ENCODE measurements around the gene ABCC5.
"Not testable (repeated sequence)": the region's sequence is repeated elsewhere in the genome, so short reads cannot be mapped to it uniquely, and the experiment has no call there.

Gene ABCC5

DNA sequence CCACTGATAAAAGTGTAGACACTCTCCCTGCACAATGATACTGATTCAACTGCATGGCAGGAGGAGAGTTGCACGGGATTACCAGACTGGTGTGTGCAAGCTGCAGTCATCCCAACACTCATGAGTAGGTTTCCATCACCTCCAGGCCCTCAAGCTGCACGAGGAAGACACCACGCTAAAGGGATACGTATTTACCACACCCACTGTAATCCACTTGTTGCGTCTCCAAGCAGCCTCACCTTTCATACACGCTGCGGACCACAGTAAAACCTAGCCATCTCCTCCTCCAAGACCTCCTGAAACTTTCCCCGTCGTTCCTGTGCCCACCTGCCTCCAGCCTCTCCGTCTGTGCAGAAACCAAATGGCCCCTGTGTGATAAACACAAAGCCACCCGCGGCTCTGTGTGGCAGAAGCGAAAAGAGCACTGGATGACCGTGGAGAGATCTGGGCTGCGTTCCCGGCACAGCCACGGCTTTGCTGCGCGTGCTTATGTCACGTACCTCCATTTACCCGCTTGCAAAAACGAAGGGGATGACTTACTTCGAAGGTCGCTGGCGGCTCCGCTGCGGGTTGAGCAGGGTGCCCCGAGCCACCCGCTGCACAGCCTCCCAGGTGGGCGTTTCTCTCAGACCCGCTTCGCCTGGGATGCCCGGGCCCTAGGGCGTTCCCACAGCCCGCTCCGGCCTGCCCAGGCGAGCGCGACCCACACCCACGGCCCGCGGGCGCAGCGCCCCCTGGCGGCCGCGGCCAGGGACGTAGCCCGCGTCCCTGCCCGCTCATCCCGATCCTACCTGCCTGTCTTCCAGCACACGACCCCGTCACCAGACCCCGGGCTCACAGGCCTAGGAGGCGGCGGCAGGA, 643 bp downstream of the ABCC5 start:
- DNase-seq (ENCODE audit: low read depth in 2 of 3, low spot score in 1 of 3): peak; percentile 15 to 39 (median 31)

DNA sequence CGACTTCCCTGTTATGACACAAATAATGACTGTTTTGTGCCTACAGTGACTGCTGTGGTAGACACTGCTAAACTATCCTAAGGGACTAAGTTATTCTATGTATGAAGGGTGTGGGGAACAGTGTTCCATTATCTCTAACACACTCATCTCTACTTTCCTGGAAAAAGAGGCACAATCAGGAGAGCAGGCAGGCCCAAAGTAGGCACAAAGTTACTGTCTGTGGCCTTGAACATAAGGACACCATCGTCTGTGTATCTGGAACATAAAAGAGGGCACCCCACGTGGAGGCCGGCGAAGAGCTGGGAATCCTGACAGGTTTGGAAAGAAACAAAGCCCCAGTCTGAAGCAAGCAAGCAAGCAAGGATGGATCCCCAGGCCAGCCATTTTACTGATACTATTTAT, 1.5 kb downstream of the ABCC5 start:
- no peak for DNase-seq (ENCODE audit: low read depth in 2 of 3, low spot score in 1 of 3)

DNA sequence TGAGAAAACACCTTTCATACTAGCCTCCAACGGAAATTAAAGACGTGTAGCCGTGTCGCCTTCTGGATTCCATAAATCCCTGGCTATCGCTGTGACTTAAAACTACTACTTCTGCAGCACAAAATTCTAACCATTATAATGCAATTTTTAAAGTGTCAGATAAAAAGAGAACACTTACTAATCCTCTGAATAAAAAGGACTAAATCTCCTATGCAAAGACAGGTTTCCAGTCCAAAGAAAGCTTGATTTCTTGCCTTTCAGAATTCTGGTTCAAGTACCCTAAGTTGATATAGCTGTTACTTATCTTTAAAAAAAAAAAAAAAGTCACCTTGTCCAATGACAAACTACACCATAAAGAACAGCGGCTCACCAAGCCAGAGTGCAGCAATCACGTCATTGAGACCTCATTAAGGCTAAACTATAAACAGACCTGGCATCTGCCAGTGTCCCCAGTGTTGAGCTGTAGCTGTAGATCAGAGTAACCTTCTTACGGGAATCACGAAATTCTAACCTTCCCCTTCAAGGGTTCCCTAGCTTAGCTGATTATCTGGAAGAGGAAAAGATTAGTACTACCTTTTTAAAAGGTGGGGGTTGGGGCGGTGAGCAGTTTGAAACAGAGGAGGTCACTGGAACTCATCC, 2.2 kb downstream of the ABCC5 start:
- DNase-seq (ENCODE audit: low read depth in 2 of 3, low spot score in 1 of 3): no peak

DNA sequence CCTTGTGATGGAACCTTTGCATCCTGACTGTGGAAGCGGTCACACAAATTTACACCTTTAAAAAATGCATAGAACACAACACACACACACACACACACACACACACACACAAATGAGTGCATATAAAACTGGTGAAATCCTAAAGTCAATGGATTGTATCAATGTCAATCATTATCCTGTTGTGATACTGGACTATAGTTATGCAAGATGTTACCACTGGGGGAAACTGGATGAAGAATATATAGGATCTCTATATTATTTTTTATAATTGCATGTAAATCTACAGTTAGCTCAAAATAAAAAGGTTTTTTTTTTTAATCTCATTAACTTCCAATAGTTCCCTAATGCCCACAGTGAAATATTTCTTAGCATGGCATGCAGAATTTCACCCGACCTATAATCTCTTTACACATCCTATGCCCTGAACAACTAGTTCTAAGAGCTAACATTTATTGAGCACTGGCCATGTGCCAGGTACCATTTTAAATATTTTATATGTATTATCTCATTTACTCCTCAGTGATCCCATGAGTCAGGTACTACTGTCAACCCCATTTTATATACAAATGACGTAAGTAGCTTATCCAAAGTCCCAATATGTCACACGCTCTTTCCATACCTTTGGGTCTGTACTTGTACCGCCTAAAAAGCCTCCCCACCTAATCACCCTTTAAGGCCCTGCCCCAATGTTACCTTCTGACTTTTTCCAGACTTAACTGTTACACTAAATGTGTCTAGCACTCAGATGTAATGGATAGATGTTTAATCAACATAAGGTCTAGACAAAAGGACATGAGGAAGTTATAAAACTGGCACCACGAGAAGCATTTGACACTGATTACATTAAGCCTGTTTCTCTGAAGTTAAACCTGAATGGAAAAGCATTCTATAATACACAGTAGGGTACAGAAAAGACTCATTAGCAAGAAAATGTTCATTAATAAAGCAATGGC, 5.5 kb downstream of the ABCC5 start:
- no peak for DNase-seq (ENCODE audit: low read depth in 2 of 3, low spot score in 1 of 3)

DNA sequence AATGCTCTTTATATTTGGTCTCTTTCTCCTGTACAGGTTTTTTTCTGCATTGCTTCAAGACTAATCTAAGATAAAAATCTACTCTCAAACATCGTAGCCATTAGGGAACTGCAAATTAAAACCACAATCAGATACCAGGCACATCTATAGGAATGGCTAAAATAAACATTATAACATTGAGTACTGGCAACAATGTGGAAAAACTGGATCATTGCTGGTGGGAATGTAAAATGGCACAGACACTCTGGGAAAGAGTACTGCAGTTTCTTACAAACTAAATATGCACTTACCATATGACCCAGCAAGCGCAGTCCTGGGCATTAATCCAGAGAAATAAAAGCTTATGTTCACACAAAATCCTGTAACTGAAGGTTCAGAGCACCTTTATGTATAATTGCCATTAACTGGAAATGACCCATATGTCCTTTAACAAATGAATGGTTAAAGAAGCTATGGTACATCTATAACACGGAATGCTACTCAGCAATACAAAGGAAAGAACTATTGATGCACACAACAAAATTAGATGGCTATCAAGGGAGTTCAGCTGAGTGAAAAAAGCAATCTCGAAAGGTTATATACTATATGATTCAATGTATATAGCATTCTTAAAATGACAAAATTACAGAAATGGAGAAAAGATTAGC, 6.3 kb downstream of the ABCC5 start:
- DNase-seq (ENCODE audit: low read depth in 2 of 3, low spot score in 1 of 3): no peak

DNA sequence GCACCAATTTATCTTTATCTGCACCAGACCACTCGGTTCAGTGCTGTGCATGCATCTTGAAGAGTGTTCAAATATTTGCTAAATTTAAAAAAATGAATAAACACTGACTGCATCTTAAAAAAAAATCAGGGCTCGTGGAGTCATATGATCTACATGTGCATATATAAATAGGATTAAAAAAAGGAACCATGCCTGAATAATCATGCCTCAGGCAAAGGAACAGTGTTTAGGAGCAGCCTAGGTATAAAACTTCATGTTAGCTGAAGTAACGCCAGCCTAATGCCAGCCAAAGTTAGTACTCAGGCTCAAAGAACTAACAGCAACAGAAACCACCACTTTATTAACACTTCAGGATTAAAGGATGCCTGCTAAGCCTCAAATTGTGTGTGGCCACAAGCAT, 9.5 kb downstream of the ABCC5 start:
- no peak for DNase-seq (ENCODE audit: low read depth in 2 of 3, low spot score in 1 of 3)

DNA sequence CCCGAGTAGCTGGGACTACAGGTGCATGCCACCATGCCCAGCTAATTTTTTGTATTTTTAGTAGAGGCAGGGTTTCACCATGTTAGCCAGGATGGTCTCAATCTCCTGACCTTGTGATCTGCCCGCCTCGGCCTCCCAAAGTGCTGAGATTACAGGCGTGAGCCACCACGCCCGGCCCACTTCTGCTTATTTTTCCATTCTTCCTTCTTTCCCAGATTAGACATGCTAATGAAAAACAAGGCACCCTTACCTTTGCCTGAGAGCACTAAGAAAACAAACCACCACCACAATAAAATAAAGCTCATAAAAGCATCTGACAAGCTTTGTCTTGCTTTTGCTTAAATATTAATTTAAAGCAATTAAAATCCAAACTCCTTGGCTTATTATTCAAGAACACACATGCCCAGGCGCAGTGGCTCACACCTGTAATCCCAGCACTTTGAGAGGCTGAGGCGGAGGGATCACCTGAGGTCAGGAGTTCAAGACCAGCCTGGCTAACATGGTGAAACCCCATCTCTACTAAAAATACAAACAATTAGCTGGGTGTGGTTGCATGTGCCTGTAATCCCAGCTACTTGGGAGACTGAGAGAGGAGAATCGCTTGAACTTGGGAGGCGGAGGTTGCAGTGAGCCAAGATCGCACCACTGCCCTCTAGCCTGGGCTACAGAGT, 10.4 kb downstream of the ABCC5 start:
- not testable (repeated sequence) for DNase-seq (ENCODE audit: low read depth in 2 of 3, low spot score in 1 of 3)

DNA sequence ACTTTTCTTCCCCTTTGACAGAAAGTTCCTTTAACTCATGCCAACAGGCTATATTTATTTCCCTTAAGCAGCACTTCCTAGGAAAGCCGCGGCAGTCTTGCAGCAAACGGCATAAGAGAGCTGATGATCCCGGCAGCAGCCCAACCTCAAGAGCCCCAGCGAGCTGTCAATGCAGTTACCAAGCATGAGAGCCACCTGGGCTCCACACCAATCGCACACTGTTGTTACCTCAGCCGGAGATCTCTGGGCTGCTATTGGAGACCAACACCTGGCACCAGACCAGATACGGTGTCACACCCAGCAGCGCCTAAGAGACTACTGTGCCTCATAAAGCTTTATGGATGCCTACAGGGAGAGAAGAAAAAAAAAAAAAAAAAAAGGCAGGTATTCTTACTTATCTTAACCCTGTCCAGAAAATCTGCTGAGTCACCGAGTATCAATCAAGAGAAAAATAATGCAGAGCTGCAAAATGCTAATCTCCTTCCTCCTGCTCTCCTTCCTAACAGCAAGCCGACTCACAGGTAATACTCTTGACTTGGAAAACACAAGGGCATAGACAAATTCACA, 11.7 kb downstream of the ABCC5 start:
- no peak for DNase-seq (ENCODE audit: low read depth in 2 of 3, low spot score in 1 of 3)

DNA sequence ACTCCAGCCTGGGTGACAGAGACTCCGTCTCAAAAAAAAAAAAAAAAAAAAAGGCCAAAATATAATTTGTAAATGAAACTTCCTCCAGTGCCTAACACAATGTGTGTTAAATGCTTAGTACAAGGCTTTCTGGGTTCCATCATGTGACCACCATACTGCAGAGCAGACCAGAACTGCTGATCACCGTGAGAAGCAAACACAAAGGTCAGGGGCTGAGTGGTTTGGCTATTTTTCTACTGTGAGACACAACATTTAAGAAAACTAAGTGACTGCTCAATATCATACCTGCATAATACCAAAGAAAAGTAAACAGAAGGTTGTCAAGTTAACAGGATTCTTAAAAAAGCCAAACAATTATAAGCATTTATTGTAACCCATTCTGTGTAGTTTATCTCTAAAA, 13.2 kb downstream of the ABCC5 start:
- no peak for DNase-seq (ENCODE audit: low read depth in 2 of 3, low spot score in 1 of 3)

DNA sequence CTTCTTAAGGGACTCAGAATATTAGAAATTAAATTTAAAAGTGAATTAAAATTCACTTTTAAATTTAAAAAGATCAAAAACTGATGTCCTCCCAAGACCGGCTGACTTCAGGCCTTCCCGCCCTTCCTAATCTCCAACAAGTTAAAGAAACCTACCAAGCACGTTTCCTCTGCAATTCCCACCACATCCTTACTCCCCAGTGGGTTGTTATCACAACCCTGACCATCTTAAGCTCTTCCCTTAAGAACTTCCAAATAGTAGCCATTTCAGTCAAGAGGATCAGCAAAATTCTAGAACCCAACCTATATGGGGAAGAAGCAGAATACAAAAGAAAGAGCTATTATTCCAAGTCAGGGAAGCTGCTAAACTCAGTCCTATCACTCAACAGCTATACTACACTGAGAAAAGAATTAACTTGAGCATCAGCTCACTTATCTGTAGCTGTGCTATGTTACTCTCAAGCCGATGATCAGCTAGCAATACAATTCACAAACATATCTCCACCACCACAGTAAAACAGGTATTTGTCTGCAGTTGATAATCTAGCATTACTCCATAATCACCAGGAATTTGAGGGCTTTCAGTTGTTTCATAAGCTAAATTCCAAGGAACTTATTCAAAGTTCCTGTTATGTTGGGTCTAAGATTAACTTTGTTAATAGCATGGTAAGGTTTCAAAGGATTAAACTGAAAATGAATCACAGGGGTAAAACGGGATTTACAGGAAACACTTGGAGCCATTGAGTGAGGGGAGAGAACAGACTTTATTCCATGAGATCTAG, 14.3 kb downstream of the ABCC5 start:
- no peak for DNase-seq (ENCODE audit: low read depth in 2 of 3, low spot score in 1 of 3)

DNA sequence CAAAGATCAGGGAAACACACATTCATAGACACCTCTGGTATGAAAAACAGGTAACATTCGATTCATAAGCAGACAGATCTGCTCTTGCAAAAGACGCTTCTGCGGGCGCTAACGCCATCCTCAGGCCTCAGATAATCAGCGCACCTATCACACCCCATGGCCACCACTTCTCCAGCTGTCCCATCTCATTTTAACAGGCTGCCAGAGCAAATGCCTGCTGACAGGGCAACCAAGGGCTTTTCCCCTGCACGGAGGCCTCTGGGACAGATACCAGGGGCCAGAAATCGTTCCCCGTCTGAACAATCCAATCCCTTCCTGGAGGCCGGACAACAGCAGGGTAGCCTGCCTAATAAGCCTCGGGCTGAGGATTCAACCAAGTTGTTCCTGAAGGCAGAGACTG, 15.2 kb downstream of the ABCC5 start:
- DNase-seq (ENCODE audit: low read depth in 2 of 3, low spot score in 1 of 3): no peak

DNA sequence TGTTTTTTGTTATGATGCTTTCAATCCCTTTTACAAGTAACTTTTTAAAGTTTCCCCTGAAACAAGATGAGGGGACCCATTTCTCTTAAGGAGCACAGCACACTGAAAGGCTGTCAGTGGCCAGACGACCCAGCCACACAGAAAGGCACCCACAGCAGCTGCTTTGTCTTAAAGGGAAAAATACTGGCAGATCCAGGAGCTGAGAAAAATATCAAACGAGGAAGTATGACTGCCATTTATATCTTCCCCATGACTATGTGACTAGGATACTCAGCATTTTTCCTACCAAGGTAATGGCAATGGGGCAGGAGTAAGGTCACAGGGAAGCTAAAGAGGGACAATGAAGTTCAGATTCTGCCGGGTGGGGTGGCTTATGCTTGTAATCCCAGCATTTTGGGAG, 15.9 kb downstream of the ABCC5 start:
- no peak for DNase-seq (ENCODE audit: low read depth in 2 of 3, low spot score in 1 of 3)

DNA sequence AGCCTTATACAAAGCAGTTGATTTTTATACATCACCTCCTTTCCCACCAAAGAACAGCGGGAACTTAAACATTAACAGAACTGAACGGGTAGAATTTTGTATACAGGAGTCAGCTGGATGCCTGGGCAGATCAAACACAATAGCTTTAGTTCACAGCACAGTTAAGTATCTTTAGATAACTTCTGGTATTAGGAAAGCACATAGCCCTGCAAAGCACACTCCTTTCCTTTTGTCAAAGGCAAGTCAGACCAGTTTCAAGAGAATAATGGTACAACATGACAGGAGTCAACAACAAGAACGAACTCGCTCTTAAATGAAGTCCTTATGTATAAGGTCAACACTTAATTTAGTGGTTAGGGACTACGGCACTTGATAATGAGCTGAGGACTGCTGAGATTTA, 26.3 kb downstream of the ABCC5 start:
- DNase-seq (ENCODE audit: low read depth in 2 of 3, low spot score in 1 of 3): no peak

DNA sequence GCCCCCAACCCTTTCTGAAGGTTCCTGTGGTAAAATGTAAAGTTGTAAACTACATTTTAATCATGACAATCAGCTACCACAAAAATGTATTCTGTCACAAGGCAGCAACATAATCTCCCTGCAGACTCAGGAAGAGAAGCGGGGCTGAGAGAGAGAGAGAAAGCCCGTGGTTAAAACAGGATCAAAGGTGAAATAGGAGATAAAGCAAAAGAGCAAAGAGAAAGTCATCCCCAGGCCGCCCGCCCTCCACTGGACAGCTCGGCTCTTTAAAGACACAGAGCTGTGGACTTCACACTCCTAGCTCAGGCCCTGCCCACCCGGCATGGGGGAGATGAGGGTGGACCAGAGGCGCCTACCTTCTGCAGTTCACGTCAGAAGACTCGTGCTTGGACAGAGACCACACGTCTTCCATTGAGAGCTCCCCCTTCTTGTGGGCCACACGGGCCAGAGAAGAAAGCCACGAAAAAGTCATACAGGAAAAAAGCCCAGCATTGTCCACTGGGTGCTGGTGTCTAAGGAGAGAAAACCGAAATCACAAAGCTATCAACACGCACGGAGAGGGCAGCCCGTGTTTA, 29.4 kb downstream of the ABCC5 start:
- no peak for DNase-seq (ENCODE audit: low read depth in 2 of 3, low spot score in 1 of 3)

DNA sequence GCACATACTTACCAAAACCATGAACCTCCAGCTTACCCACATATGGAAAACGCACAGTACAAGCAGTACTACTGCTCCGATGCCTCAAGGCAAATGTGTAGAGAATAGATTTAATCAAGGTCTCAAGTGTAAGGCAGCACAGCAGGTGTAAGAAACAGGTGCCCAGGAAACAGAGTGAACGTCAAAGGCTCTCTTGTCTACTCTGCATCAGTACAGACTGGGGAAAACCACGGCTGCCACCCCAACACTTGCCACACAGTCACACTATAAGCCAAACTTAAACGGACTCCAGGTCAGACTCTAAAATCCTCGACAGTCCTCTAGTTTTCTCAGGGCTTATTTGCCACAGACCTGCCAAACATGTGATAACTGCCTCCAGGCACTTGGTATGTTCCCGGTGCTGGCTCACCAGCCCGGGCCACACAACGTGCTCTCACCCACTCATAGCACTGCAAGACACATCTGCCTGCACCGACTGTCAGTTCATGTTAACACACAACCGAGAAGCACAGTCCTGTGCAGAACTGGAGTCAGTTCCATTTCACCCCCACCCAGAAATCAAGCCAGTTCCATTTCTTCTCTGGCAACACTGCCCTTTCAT, 30.6 kb downstream of the ABCC5 start:
- no peak for DNase-seq (ENCODE audit: low read depth in 2 of 3, low spot score in 1 of 3)

DNA sequence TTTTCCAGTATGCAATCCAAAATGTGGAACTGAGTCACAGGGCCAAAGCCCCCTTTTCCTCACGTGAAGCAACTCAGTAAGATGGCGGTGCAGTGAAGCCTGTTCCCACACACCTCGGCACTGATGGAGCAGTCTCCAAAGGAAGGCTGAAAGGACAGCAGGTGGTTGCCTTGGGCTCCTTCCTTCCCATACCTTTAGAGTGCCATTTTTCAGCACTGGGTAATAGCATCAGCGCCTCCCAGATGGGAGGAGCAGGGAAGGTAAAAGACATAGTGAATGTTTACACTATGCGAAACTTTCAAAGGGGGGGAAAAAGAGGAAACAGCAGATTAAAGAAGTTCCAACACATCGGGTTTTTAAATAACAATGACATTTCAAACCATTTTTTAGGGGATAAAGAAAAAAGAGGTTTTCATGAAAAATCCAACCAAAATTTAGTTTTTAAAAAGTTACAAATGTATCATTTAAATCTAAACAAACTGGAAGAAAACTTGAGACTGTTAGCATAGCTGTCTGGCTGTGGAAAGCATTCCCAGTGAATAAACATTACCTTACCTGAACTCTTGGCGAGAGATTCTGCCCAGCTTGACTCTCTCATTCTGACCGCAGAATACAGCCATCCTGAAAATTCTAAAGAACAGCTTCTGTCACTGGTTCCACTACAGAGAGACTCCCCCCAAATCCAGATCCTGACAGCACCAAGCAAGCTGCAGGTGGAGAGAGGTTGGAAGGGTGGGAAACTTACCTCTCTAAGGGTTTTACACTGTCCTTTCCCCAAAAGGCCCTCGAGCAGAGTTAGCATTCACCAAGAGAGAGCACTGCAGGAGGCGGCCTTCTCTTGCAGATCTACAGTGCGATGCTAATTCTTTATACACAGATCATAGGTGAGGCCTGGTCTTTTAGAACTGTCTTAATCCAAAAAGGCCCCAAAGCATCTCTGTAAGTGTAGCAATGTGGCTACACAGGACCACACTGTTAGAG, 32.6 kb downstream of the ABCC5 start:
- no peak for DNase-seq (ENCODE audit: low read depth in 2 of 3, low spot score in 1 of 3)

DNA sequence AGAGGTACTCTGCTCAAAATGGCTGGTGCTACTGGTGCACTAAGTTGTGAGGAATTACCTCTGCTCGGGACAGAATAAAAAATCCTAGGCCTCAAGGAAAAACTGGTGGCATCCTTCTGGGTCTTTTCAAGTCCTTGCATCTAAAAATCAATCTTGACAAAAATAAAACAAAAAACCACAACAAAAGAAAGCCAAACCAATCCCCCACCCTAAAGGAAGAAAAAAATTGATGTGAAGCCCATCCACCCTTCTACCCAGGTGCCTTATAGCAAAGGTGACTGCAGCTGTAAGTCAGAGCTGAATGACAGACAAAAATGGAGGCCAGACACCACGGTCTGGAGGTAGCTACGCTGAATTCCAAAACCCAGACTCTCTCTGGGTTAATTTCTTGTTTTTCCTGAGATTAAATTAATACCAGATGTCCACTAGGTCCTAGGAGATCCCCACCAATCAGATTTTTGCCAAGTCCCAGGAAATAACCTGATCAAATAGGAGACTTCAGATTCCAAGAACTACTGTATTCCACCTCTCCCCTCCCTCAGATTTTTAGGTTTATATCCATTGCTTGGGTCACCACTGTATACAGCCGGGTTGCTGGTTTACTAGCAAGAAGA, 33.5 kb downstream of the ABCC5 start:
- DNase-seq (ENCODE audit: low read depth in 2 of 3, low spot score in 1 of 3): no peak
